Renal cortex interstitium (tissue), 11 donors: ENCODE data around the gene RNF39. TPM values are rescaled to one million over a fixed set of nuclear protein-coding genes. Genes with fewer than 3 reads are reported as not detected.
"Not testable (repeated sequence)": the region's sequence is repeated elsewhere in the genome, so short reads cannot be mapped to it uniquely, and the experiment has no call there.

Experiments used
- DNase-seq, 11 donors: peaks; one replicate each; pipeline ENCODE4 v3.0.0-alpha.2; 2013; ENCODE audit warnings: low read depth in 9 of 11, low spot score in 4 of 11; ENCODE audit errors: extremely low read depth in 1 of 11
- polyA plus RNA-seq, 3 donors: library from polyadenylated mRNA; unstranded; fragments of 120-200 nt; gene quantifications; one replicate each; pipeline ENCODE4 v1.2.1, GENCODE V29; 2013; ENCODE audit not compliant: insufficient read length in 3 of 3

The RNF39 gene
- polyA plus RNA-seq, 3 donors, result 1.4 to 1.7 (median 1.4) TPM

DNA sequence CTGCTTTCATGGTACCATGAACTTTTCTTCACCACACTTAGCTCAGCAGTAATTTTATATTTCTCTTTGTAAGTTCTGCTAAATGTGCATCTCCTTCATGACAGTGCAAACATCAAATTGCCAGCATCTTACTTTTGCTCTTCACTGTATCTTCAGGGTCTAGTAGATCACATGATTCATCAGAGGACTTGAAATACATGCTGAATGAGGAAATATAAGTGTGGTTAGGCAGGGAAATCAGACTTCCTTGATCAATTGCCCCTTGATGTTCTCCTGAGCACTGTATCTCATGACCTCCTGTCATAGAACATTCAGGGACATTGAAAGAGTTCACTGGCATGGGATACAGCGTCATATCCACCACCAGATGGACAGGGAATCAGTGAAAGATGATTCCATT lies 39.8 kb downstream of the RNF39 start:
- no peak for DNase-seq

DNA sequence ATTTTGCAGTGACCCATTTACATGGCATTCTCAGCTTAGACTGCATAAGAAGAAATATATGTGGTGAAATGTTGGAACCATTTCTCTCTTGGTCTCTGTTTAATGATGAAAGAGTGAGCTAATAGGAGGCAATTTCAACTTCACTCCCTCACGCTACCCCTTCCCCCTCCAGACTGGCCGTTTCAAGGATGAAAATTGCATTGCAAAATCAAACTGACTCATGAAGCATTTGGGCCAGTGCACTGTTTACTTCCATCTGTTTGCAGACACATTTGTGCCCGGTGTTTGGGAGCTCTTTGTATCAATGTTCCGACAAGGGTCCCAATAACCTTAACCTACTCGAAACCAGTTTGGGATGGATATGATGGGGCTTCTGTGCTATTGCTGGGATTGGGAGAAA lies 42.1 kb downstream of the RNF39 start:
- DNase-seq, result not testable (repeated sequence)

DNA sequence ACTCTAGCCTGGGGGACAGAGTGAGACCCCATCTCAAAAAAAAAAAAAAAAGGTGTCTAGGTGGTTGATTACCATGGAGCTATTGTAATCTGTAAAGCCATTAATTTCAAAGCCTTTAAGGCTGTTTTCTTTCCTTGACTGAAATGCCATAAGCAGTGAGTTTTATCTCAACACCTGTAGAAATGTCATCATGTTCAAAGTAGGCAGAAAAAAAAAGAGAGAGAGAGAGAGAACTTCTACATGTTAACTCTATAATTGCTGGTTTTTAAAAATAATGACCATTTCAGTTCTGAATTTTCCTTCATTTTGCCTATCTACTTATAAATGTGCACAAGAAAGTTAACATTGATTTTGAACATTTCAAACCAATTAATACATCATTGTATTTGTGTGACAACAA lies 44.2 kb downstream of the RNF39 start:
- DNase-seq, result no peak

DNA sequence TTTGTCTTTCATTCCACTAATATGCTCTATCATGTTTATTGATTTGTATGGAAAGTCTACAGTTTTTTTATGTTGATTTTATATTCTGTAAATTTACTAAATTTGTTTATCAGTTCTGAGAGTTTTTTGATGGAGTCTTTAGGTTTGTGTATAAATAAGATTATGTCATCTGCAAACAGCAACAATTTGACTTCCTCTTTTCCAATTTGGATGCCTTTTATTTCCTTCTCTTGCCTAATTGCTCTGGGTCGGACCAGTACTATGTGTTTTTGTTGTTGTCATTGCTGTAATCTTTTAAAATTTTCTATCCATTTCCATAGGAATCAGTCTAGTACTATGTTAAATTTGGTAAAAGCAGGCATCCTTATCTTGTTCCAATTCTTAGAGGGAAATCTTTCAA lies 46.0 kb downstream of the RNF39 start:
- no peak for DNase-seq

DNA sequence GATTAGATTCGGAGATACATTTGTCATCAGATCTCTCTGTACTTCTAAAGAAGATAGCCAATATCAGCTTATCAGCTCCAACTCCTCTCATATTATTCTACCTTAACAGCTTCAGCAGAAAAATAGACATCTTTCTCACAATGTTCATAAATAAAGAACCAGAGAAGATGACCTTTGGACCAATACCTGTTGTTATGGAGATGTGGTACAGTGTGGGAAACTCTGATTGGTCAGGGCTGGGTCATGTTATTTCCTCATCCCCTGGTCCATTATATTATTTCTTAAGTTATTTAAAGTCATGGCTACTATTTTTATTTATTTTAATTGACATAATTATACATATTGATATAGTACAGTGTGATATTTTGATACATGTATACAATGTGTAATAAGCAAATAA lies 50.4 kb downstream of the RNF39 start:
- no peak for DNase-seq

DNA sequence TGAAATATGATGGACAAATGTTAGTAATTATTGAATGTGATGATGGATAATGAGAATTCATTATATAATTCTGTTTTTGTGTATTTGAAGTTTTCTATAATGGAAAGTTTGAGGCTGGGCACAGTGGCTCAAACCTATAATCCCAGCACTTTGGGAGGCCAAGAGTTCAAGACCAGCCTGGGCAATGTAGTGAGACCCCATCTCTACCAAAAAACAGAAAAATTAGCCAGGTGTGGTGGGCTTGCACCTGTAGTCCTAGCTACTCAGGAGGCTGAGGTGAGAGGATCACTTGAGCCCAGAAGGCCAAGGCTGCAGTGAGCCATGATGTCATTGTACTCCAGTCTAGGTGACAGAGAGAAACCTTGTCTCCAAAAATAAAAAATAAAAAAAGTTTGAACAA lies 52.9 kb downstream of the RNF39 start:
- not testable (repeated sequence) for DNase-seq

DNA sequence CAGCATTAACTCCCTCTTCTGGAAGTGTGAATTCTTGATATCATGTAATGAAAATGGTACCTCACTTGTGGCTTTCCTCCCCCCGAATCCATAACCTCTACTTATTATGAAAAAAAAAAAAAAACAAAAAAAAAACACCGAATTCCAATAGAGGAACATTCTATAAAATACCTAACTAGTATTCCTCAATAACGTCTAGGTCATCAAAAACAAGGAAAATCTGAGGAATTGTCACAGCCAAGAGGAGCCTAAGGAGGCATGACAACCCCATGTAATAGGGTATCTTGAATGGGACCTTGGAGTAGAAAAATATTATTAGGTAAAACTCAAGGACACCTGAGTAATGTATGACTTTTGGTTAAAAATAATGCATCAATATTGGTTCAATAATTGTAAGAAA lies 53.4 kb downstream of the RNF39 start:
- DNase-seq, result no peak

DNA sequence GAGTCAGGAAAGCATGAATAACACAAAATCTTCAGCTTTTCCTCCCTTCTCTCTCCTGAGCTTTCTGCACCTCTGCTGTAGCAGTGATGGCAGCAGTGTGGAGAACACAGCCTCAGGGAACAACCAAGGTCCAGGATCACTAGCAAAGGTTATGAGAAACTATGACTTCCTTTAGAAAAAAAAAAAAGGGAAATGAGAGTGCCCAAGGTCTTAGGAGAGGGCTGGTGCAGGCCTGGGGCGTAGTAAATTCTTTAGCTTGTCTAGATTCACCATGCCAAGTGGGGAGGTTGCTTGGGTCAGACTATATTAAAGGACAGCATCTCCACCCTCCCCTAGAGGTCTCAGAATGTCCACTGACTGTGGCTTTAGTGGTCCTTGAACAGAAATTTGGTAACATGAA lies 54.9 kb downstream of the RNF39 start:
- DNase-seq, result no peak

Other genes starting within 250 kb of the RNF39 start
- 1 to 10 TPM; 4.5 to 7.4 (median 5.4) TPM for gene HLA-G, start 247.9 kb downstream of the RNF39 start, polyA plus RNA-seq
- gene HLA-A, start 133.2 kb downstream of the RNF39 start, polyA plus RNA-seq, result 100 to 1,000 TPM; 128 to 197 (median 176) TPM
- gene POLR1H, start 14.5 kb downstream of the RNF39 start, polyA plus RNA-seq, result 10 to 100 TPM; 33.5 to 41.6 (median 38.6) TPM
- gene PPP1R11, start 8.6 kb downstream of the RNF39 start, polyA plus RNA-seq, result 10 to 100 TPM; 61.0 to 65.1 (median 62.9) TPM
- gene TRIM31, start 37.3 kb upstream of the RNF39 start, polyA plus RNA-seq, result under 1 TPM in 1 of 3 donors, not detected in 2; 0.09 TPM
- under 1 TPM; 0.10 to 0.23 (median 0.11) TPM for gene TRIM40, start 60.4 kb upstream of the RNF39 start, polyA plus RNA-seq
- gene TRIM10, start 85.4 kb upstream of the RNF39 start, polyA plus RNA-seq, result under 1 TPM; 0.29 to 0.68 (median 0.39) TPM
- under 1 TPM; 0.09 to 0.16 (median 0.14) TPM for gene TRIM15, start 87.8 kb upstream of the RNF39 start, polyA plus RNA-seq
- 10 to 100 TPM; 34.4 to 37.1 (median 36.9) TPM for gene TRIM26, start 137.6 kb upstream of the RNF39 start, polyA plus RNA-seq